GM18873 (cell line): ENCODE data around the gene DPY19L1.
"Not testable (repeated sequence)": the region's sequence is repeated elsewhere in the genome, so short reads cannot be mapped to it uniquely, and the experiment has no call there.

Experiments used
- ATAC-seq: cut with Tn5 transposase; IDR thresholded peaks from one replicate; pipeline ENCODE4 v1.9.1; 2021; ENCODE audit warnings: mild to moderate bottlenecking, moderate library complexity, moderate number of reproducible peaks; ENCODE audit not compliant: unreplicated experiment, low FRiP score

DPY19L1 gene

DNA sequence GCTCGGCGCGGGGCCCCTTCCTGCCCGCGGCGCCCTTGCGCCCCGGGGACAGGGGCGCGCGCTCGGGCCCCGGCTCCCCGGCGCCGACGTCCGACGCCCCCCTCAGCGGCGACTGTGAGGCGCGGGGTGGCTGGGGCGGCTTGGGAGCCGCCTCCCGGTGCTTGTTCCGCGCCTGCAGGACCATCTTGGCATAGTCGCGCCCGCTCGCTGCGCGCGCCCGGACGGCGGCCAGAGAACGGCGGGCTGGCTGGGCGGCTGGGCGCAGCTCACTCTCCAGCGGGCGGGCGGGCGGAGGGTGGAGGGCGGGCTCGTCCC, at the start of gene DPY19L1:
Gene DPY19L1 (minus strand): TSS at position 275 of the 315 bp plus-strand sequence. CDS start 91 bp downstream, at position 184.
- no peak for ATAC-seq

DNA sequence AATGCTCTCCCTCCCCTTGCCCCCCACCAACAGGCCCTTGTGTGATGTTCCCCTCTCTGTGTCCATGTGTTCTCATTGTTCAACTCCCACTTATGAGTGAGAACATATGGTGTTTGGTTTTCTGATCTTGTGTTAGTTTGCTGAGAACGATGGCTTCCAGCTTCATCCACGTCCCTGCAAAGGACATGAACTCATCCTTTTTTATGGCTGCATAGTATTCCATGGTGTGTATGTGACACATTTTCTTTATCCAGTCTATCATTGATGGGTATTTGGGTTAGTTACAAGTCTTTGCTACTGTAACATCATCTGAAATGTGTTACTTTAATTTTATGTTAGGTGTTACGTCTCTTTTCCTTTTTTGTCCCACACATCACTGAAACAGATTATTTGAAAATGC, 42.2 kb upstream of the DPY19L1 start:
- not testable (repeated sequence) for ATAC-seq

DNA sequence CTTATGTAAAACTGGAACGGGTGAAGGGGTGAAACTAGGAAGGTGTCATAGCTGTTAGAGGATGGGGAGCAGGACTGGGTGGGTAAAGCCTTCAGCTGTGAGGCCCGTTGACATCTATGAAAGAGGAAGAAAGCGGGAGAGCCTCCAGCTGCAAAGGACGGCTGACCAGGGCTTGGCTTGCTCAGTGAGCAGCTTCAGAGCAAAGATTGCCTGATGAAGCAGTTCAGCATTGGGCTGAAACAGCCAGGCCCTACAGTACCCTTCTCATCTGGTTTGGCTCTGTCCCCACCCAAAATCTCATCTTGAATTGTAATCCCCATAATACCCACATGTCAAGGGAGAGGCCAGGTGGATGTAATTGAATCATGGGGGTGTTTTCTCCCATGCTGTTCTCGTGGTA, 36.7 kb upstream of the DPY19L1 start:
- ATAC-seq = not testable (repeated sequence)

DNA sequence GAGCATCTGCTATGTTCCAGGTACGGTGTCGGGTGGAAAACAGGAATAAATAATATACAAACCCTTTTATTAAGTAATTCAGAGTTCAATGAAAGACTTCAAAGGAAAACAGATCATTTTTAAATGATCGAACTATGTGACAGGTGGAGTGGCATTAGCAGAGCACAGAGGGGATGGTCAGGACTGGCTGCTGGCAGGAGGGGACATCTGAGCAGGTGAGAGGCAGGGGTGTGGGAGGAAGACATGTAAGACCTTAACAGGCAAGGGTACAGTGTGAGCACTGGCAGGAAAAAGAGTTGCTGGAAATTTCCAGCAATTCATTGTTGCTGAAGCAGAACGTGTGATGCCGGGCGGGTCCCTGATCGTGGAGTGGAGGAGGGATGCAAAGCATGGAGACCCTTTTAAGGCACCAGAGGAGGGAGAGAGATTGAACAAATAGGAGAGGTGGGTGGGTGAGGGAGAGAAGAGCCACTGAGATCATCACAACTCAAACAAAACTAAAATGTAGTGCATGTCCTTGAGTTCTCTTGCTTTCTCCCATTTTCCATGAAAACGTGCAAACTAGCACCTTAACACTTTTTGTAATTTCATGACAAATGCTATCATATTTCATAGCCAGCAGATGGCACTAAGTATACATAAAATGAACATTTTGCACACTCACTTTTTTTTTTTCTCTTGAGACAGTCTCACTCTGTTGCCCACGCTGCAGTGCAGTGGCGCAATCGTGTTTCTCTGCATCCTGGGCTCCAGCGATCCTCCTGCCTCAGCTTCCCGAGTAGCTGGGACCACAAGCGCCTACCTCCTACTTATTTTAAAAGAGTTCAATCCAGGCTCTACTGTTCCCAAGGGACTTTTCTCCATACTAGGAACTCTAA, 35.9 kb upstream of the DPY19L1 start:
- not testable (repeated sequence) for ATAC-seq

DNA sequence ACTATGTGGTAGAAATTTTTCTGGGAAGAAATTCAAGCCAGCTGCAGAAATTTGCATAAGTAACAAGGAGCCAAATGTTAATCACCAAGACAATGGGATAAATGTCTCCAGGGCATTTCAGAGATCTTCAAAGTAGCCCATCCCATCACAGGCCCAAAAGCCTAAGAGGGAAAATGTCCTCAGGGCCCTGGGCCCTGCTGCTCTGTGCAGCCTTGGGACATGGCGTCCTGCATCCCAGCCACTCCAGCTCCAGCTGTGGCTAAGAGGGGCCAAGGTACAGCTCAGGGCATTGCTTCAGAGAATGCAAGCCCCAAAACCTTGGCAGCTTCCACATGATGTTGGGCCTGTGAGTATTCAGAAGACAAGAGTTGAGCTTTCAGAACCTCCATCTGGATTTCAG, 31.8 kb upstream of the DPY19L1 start:
- not testable (repeated sequence) for ATAC-seq

DNA sequence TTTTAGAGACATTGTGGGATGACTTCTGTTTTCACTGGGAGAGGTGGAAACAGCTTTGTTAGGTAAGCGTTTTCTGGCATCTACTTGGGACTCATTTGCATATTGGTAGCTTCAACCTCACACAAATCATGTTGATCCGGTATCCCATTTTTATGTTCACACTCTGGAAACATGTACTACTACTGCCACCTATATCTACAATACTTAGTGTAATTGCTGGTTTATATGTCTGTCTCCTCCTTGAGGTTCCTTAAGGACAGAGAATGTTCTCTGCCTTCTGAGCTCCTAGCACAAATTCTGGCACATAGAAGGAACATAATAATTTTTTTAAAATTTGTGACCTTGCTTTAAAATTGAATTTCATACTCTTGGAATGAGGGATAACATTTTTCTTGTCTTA, 28.1 kb upstream of the DPY19L1 start:
- not testable (repeated sequence) for ATAC-seq

DNA sequence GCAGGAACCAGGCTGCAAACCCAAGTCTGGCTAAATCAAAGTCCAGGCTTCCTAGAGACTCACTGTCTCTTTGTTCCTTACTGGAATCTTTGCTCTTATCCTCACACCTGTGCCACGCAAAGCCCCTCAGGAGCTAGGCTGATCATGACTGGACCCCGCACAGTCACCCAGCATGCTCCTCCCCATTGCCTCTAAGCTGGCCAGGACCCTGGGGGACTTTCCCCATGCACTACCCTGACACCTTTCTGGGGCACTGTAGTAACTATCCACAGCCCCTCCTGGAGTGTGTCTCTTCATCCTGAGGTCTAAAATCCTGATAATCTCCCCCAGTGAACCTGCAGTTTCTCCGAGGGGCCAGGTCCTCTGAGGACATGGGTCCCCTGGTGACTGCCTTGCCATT, 21.3 kb upstream of the DPY19L1 start:
- ATAC-seq = not testable (repeated sequence)

DNA sequence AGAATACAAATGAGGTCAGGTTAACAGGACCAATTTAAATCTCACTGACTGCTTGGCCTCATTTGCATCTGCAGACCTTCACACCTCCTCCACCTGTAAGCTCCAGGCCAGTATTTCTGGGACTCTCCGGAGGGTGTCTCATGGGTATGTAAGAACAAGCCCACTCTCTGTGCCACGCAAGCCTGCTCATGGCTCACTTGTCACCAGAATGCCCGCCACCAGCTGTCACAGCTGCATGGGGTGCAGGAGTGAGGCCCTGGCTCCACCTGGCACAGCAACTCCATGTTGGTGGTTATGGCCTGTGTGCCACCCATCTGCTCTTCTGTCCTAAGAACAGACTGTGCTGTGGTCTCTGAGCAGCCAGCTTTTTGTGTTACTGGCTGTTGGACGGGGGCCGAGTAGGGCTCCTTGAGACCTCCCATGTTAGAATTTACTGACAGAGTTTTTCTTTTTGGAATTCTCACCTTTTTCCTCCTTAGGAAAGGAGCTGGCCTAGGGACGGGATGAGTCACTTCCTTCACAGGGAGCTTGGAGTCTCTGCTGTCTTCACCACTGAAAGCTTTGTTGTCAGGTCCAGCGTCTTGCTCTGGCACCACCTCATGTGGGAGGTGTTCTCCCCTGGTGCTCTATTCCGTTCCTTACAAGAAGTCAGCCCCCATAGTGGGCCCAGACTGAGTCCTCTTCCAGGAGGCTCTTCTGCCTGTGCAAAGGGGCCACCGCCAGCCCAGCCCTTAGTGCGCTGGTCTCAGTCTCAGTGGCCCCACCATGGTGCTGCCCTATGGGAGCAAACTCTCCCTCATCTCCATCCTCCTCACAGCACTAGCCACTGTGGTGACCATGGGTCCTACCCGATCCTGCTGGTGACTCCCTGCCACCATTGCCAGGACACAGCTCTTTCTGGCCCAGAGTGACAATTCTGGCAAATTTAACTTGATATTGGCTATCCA, 20.5 kb upstream of the DPY19L1 start:
- not testable (repeated sequence) for ATAC-seq

DNA sequence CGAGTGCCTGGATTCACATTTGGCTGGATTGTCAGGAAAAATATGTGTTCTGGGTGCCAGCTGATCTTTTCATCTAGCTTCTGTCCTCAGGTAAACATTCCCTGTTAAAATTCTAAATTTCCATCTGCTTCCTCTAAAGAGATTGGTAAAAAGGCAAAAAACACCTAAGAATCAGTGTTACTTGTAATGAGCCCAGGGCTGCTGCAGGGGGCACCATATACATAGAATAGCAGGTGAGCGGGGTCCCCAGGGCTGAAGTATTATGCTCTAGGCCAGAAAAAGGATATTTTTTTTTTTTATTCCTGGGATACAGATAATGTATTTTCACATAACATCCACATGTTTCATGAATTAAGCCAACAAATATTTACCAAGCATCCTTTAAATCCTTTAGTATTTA, 18.4 kb upstream of the DPY19L1 start:
- not testable (repeated sequence) for ATAC-seq

DNA sequence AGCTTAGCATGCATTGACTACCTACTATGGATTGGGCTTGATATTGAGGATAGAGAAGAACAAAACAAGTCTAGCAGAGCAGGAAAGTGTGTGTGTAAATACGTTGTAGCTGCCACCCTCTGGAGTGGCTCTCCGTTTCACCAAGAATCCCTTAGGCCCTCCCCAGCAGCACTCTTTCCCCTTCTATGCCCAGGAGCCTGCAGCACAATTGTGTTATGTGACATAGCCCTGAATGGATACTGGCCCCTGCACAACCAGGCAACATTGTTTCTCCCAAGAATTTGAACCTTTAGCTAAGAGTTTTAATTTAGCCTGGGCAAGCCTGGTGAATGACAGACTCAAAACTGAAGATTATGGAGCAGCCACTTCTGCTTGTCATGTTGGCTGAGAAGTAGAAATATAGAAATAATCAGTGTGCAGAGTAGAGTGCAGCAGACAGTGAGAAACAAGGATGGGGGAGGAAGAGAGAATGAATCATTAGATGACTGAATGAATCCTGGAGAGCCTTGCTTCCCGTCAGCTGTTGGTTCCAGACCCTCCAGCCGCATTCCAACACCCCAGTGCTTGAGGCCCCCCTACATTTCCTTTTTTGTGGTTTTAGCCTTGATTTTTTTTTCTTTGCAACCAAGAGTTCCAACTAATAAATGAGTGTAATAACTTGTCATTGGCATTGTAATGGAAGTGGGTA, 16.3 kb upstream of the DPY19L1 start:
- not testable (repeated sequence) for ATAC-seq

DNA sequence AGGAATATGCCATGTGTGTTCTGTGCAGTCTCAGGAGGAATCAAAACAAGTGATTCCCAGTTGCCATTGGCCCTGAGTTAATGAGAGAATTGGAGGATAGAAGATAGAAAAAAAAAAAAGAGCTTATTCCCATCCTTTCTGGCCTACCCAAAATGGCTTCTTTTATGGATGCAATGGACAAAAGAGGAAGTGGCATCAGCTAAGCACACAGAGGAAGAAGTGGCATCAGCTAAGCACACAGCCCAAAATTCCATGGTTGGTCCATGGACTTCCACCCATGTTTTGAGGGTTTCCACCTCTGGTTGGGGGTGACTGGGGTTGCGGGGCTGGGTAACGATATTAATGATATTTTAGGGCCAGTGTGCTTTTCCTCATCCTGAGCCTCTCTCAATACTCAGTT, 11.1 kb upstream of the DPY19L1 start:
- ATAC-seq = not testable (repeated sequence)

DNA sequence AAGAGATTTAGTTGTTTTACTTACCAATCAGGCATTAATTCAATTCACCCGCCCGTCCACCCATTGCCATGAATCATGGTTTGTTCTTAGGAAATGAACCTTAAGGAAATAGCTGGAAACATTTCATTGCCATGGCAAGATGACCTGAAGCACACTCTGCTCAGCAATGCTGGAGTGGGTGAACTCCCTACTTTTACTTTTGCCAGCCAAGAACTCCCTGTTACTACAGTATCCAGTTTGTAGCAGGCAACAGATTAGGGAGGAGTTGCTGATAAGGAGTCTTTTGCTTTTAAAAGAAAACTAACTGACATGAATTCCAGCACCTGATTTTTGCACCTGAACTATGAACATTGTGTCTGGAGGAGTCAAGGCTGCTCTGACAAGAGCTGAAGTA, 10.6 kb upstream of the DPY19L1 start:
- ATAC-seq = not testable (repeated sequence)

DNA sequence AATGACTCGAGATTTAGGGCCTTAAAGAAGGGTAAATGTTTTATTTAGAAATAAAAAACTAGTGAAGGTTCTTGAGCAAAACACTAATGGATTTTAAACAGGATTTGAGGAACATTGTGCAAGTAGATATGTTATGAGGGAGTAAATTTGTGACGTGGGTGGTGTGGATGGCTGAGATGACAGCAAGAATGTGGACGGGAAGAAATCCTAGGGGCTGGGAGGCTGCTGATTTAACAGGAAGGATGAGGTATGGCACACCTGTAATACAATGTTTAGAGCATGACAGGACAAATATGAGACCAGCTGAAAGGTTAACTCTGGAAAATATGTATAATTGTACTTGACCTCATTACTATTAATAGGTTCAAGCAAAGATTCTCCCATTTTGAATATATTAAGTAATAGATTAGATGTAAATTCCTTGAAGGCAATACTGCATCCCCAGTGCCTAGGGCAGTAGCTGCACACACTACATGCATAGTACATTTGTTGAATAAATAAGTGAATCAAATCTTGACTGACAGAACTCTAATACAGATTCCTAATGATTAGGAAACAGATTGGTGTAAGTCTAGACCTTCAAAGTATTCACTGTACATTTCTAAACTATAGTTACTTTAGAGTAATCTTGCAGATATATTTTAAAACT, 10.1 kb upstream of the DPY19L1 start:
- not testable (repeated sequence) for ATAC-seq

DNA sequence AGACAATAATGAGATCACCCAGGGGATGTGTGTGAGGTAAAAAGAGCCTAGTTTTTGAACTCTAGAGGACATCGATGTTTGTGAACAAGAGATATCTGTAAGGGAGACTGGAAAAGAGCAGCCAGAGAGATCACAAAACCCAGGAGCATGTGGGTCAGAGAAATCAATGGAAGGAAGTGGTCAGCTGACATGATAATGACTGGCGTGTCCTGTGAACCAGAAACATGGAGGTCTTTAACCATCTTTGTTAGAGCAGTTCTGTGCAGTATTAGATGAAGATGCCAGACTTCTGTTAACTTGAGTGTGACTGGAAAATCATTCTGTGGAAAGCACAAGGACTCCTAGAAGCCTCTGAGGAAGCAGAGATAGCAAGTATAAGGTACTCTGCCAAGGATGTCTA, 6.0 kb upstream of the DPY19L1 start:
- not testable (repeated sequence) for ATAC-seq

DNA sequence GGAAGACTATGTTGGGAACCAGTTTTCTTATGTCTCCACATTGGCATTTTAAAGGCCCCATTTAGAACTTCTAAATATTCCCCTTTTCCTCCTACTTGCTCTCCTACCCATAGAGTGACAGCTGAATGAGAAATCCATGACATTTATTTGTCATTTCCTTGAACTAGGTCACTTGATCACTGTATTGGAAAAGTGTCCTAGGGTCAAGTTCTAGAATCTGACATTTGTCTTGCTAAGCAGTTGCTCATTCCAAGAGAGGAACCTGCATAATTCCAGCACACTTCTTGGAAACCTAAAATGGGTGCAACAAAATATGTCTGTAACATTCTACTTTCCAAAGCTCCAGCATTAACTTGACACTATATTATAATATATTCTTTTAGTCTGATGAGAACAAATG, 3.6 kb upstream of the DPY19L1 start:
- no peak for ATAC-seq

DNA sequence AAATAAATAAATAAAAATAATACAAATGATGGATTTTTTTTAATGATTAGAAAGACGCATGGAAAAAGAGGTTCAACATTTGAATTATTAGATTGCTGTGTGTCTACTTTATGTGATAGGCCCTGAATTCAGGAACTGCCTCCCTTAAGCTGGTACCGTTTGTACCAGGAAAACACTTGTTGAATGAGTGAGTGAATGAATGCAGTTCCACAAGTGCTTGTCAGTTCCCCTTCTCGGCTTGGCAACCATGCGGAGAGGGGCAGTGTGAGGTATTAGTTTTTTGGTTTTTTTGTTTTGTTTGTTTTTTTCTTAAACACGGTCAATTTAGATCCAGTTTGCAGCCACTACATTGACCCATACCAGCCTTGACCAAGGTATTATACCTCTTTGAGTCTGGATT, 2.1 kb upstream of the DPY19L1 start:
- ATAC-seq = no peak

DNA sequence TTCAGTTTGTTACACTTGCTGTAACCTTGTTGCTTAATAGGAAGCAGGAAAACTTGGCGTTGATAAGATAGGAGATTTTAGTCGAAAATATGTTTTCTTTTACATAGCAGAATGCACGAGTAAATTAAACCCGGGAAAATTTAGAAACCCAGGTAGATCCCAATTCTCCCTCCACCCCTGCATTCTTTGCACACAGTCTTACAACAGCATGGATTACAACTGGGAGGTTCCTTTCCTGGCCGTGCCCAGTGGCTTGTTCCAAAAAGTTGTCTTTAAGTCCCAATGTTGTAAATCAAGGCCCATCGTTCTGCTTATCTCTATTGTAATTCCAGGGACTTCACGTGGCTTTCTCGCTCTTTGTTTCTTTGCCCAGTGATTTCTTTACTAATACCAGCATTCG, 1.1 kb upstream of the DPY19L1 start:
- no peak for ATAC-seq

DNA sequence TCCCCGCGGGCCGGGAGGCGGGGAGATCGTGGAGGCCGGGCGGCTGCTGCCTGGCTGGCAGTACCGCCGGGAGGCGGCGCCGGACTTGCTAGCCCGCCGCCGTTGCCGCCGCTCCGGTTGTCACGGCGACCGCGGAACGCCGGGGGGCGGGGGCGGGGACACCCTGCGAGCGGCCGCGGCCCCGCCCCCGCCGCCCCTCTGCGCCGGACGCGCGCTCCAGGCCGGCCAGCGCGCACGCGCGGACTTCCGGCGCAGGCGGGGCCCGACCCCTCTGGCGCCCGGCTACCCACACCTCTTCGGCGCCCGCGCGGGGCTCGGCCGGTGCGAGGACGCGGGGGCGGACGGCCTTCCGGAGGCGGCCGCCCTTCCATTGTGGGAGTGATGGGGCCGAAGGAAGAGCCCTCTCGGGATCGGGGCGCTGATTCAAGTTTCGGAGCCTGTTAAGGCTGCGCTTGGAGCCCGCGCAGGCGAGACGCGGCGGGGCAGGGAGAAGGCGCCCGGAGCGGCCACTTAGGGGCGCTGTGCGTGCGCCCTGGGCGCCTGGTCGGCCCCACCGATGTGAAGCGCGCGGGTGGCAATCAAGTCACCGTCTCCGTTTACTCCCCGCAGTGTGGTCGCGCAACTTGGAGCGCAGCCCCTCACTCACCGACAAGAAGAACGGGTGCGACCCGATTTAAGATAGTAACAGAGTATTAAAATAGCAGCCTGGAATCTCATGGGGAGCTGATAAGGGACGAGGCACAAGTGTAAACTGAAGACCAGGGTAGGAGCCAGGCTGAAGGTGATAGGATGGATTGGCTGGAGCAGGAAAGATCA, 449 bp upstream of the DPY19L1 start:
- ATAC-seq = peak; percentile 70
